NCI-H1930 (cell line): Measurements from ENCODE around the gene VNN1.

Experiments
- DNase-seq, 2 experiments: peaks; one replicate each; lab custom pipeline; 2025; lab: John Stamatoyannopoulos, UW

The VNN1 gene, protein sequence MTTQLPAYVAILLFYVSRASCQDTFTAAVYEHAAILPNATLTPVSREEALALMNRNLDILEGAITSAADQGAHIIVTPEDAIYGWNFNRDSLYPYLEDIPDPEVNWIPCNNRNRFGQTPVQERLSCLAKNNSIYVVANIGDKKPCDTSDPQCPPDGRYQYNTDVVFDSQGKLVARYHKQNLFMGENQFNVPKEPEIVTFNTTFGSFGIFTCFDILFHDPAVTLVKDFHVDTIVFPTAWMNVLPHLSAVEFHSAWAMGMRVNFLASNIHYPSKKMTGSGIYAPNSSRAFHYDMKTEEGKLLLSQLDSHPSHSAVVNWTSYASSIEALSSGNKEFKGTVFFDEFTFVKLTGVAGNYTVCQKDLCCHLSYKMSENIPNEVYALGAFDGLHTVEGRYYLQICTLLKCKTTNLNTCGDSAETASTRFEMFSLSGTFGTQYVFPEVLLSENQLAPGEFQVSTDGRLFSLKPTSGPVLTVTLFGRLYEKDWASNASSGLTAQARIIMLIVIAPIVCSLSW

DNA sequence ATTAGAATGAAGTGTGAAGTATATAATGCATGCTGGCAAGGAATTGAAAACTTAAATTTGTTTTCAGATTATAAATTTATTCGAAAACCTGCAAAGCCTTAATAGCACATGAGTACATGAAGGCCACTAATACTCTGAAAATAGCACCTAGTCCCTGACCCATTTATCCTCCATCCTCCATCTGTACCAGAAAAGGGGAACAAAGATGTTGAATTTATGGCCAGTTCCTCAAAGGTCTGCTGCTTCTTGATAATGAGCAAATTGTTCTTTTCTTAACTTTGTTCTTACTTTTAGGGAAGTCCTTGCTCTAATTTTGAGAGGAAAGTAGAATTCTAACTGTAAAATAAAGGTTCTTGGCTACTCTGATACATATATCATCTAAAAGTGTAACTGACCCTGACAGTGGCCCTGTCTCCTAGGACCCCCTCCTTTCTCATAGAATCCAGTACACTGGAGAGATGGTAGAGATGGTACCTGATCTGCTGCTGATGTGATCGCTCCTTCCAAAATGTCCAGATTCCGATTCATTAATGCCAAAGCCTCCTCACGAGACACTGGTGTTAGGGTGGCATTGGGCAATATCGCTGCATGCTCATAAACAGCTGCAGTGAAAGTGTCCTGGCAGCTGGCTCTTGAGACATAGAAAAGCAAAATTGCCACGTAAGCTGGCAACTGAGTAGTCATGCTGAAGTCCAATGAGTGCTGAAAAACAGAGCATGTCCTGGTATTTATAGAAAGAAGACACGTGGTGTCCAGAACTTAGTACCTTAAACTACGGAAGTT lies at the start of gene VNN1:
VNN1 (minus strand) TSS at position 704 of the 783 bp plus-strand sequence; CDS start at position 684, 20 bp downstream.
- no peak for DNase-seq

DNA sequence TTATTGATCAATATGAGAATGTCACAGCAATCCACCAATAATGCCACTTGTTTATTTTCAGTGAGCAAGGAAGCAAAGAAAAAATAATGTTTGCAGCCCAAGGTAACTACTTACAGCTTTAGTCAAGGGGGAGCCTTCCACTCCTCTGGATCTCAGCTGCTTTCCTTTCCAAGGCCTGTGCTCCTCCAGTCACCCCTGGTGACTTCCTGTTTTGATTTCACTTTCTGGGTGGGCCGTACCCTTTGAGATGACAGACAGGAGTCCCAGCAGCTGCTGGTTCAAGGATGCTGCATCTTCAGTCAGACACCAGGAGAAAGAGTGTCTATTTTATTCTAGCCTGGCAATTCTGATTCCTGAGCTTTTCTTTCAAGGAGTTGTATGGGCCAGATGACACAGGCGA lies 49.4 kb upstream of the VNN1 start:
- DNase-seq: no peak

DNA sequence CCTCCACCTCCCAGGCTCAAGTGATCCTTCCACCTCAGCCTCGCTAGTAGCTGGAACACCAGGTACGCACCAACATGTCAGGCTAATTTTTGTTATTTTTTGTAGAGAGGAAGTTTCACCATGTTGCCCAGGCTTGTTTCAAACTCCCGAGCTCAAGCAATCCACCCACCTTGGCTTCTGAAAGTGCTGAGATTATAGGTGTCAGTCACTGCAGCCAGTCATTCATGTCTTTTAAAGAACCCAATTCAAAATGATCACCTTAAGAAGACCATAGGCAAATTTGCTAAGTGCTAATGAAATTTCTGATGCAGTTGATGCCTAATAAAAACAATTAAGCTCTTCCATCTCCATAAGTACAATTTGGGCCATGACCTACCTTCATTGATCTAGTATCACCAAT lies 46.4 kb upstream of the VNN1 start:
- DNase-seq: no peak

DNA sequence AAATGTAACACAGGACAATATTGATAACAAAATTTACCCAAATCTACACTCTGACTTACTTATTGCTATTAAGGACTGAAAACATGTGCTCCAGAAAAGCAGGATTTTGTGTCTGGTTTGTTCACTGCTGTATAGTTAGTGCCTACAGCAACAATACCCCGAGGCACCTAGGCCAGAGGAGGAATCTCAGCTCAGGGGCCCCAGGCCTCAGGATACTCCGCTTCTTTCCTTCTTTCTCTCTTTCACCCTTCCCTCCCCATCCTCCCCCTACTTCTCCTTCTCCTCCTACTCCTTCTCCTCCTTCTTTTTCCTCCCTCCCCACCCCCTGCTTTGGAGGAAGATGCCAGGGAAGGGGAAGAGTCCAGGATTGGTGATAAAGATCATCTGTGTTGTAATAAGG lies 44.8 kb upstream of the VNN1 start:
- DNase-seq: no peak

DNA sequence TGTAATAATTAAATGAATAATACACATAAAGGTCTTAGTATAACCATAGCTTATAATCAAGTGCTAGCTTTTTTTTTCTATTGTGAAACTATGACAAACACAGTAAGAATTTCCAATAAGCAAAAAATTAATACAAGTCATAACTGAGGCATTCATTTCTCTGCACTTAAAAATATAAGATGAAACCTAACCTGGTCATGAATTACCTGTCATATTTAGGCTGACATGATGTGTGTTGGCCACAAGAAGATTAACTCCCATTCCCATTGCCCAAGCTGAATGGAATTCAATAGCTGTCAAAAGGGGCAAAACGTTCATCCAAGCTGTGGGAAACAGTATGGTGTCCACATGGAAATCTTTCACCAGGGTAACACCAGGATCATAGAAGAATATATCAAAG lies 38.4 kb upstream of the VNN1 start:
- no peak for DNase-seq

DNA sequence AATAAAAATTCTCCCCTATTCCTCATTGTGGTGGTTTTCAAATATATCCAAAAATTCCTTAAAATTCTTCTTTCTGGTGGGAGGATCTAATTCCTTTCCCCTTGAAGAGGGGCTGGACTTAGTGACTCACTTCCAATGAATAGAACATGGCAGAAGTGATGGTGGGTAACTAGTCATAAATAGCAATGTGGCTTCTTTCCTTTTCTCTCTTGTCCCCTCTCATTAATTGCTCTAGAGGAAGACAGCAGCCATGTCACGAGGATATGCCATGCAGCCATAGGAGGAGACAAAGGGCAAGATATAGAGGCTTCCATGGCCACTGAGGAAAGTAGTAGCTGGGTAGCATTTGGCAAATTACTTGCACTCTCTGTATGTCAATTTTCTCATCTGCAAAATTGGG lies 38.0 kb upstream of the VNN1 start:
- DNase-seq: no peak

DNA sequence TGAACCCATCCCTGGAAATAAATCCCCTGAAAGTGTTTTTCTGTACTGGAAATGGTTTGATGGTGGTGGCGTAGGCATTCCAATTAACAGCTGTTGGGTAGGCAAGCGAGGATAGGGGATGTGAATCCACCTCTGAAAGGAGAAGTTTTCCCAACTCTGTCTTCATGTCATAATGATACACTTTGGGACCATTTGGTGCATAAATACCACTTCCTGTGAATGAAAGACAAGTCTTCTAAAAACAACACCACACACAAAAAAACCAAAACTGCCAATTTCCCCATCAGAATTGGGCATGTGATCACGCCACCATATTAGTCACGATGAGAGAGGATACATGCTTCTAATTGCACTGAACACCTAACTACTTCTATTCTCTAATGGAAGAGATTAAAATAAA lies 37.5 kb upstream of the VNN1 start:
- DNase-seq: no peak

DNA sequence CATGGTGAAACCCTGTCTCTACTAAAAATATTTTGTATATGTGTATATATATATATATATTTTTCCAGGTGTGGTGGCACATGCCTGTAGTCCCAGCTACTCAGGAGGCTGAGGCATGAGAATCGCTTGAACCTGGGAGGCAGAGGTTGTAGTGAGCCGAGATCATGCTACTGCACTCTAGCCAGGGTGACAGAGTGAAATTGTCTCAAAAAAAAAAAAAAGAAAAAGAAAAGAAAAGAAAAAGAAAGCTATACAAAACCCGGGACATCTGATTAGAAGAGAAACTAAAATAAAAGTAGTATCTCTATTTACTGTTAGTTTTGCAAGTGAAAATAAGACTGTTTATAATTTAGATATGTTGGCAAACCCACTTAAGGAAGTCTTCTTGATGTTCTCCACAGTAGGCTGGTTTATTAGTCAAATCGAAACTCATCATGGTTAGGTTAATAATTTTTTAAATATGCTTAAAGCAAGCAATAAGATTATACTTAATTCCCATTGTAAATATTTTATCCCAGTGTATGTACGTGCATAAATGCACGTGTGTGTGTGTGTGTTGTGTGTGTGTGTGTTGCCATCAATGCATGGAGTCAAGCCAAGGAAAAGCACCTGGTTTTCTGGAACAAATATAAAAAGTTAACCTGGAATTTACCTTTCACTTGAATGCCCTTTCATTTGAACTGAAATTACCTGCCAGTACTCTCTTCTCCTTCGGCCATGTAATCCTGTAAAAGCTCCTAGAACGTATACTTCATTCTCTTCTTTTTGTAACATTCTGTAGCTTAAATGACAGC lies 36.8 kb upstream of the VNN1 start:
- no peak for DNase-seq

DNA sequence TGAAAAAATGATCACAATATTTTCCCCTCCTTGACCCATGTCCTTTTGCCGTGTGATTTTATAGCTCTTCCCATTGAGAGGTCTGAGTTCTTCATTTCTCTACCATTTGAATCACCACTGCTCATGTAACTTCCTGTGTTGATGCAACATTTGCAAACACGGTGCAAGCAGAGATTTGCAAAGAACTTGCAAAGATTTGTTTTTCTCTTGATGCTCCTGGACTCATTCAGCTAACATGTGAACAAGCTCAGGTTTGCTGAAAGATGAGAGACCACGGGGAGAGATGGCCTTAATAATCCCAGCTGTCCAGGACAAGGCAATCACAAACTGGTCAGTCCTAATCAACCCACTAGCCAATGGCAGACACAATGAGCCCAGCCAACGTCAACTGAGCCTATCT lies 35.3 kb upstream of the VNN1 start:
- no peak for DNase-seq

DNA sequence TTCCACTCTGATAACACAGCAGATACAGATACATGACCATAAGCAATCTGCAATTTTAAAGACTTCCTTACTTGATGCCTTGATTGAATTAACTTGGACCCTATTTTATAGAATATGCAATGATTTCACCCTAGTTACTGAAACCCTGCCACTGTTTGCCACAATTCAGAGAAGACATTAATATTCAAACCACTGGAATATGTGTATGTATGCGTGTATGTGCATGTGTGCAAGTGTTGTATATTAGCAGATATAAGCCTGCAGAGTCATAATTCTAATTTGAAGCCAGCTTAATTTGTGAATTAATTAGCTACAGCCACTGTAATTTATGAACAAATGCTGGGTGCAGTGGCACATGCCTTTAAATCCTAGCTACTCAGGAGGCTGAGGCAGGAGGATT lies 34.6 kb upstream of the VNN1 start:
- no peak for DNase-seq

DNA sequence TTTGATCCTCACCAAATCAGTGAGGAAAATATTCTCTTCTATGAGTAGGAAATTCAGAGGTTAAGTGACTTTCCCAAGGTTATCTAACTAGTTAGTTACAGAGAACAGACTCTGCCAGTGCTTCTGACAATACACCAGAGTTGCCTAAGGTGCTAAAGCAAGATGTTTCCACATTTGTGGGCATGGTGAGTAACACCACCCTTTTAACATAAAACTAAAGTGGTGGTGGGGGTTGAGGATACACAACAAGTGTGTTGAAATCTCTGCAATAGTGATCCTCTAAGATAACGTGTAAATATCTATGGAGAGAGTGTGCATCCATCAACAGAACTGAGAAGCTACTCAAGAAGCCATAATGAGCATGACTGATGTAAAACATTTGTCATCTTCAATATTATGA lies 32.2 kb upstream of the VNN1 start:
- DNase-seq: no peak

DNA sequence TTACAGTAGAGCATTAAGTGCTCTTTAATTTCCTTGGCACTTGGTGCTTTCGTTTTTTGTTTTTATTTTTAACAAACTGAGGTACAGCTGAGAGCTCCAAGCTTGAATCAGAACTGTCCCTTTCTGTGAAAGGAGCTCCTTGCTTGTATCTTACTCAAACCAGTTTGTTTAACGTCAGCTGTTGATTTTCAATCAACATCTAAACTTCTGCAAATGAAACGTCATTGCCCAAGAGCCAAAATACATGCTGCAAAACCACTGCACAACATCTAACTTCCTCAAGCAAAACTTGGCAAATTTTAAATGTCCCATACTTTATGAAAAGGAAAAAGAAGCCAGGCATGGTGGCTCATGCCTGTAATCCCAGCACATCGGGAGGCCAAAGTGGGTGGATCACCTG lies 28.6 kb upstream of the VNN1 start:
- DNase-seq: no peak

DNA sequence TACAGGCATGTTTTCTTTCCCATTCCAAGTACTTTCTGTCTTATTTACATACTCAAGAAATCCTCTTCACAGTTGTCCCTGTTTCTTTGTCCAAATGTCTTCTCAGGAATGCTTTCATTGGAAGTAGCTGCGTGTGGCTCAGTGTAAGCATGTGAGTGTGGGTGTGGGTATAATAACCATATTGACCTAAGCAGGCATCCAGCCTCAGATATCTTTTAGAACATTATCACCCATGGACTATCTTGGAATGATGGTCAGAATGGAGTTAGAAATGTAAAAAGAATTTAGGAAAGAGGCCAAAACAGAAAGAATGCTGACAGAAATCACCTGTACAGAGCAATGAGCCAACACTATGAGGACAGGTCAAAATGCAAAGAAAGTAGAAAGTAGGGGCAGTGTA lies 27.4 kb upstream of the VNN1 start:
- no peak for DNase-seq

DNA sequence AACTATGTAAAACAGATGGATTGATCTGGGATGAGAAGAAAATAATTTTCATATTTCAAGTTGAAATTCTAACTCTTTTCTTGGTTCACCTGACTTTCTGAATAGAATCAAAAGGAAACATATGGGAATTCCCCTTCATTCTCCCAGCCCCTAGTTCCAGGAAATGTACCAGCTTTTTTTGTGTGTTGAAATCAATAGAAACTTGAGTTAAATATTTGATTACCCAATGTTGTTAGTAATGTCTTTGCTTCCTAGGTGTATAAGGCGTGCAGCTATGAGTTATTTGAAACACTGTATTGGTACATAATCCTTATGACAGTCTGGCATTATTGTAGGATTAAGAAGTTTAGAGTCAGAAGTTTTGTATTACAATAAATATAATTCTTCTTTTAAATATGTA lies 22.4 kb upstream of the VNN1 start:
- DNase-seq: no peak

DNA sequence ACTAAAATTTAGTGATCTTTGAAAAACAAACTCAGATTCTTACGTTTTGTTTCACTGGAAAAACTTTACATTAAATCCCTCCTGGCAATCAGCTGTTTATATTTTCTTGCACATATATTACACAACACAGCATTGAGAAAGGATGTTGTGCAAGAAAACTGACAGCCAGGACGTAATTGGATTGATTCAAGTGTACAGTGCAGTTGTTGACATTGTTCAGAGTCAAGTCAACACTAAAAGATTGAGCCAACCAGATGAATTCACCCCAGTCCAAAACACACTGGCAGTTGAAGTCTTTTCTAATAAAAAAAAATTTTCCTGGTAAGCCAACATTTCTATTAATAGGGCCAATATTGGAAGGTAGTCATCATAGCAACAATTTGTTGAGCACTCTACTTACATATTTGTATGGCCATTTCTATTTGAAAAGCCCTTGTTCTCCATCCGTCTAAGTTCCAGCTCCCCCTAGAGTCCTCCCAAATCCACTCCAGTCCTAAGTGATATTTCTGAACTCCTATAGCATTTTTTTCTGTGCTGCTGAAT lies 20.9 kb upstream of the VNN1 start:
- DNase-seq: no peak

DNA sequence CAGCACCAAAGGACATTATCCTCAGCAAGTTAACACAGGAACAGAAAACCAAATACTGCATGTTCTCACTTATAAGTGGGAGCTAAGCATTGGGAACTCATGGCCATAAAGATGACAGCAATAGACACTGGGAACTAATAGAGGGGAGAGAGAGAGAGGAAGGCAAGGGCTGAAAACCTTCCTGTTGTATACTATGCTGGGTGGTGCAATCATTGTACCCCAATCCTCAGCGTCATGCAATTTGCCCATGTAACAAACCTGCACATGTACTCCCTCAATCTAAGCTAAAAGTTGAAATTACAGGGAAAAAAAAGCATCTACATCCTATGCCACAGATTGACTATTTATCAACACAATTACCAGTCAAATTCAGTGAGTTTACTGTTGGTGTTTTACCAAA lies 20.0 kb upstream of the VNN1 start:
- no peak for DNase-seq

DNA sequence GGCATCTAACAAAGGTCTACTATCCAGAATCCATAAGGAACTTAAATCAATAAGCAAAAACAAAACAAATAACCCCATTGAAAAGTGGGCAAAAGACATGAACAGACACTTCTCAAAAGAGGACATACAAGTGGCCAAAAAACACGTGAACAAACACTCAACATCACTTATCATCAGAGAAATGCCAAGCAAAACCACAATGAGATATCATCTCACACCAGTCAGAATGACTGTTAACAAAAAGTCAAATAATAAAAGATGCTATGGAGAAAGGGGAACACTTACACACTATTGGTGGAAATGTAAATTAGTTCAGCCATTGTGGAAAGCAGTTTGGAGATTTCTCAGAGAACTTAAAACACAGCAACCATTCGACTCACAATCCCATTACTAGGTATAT lies 19.4 kb upstream of the VNN1 start:
- no peak for DNase-seq

DNA sequence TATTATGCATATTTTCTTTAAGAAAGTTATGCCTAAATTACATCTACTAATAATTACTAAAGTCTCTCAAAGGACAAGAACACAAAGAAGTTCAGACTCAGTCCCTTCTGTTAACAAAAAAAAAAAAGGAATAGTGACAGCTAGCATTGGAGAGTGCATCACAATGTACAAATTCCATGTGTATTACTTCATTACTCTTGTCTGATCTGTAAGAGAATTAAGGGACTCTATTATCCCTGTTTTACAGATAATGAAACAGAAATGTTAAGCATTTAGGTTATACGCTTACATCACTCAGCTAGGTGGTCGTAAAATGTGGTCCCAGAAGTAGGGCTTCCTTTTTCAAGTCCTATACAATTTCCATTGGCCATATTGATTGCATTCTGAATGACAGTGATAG lies 17.2 kb upstream of the VNN1 start:
- no peak for DNase-seq

DNA sequence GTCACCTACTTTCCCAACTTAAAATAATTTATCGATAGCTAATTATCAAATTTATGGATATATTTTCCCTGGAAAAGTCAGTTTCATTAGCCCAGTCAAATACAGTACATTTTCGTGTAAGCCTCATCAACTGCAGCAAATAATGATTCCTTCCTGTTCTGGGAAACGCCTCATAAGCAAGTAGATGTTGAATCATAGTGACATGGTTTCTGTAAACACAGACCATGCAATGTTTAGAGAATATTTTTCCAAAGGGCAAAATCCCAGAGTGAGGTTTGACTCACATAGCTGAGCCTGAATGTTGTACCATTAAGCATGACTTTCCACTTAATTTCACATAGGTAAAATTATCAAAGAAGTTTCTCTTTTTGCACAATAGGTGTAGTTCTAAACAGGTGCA lies 16.7 kb upstream of the VNN1 start:
- no peak for DNase-seq

DNA sequence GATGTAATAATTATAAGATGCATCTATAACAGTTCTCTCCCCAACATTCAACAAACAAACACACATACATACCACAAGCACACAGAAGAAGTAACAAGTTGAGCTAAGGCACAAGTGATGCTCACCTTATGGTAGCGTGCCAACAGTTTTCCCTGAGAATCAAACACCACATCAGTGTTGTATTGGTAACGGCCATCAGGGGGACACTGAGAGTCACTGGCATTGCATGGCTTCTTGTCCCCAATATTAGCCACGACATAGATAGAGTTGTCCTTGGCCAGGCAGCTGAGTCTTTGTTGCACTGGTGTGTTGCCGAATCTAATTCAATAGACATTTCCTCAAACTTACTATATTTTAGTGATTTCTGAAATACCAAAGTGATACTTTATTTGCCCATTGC lies 14.8 kb upstream of the VNN1 start:
- no peak for DNase-seq

DNA sequence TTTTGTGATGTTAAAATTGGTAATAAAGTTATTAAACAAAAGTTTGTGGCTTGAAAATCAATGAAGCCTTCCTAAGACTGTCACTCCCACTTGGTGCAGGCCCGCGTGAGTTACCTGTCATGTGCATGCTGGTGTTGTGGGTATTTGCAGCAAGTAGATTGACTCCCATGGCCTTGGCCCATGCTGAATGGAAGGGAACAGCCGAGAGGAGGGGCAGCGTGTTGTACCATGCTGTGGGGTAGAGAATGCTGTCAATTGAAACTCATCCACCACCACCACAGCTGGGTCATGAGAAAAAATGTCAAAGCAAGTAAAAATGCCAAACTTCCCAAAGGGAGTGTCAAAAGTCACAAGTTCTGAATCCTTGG lies 12.7 kb upstream of the VNN1 start:
- DNase-seq: no peak

DNA sequence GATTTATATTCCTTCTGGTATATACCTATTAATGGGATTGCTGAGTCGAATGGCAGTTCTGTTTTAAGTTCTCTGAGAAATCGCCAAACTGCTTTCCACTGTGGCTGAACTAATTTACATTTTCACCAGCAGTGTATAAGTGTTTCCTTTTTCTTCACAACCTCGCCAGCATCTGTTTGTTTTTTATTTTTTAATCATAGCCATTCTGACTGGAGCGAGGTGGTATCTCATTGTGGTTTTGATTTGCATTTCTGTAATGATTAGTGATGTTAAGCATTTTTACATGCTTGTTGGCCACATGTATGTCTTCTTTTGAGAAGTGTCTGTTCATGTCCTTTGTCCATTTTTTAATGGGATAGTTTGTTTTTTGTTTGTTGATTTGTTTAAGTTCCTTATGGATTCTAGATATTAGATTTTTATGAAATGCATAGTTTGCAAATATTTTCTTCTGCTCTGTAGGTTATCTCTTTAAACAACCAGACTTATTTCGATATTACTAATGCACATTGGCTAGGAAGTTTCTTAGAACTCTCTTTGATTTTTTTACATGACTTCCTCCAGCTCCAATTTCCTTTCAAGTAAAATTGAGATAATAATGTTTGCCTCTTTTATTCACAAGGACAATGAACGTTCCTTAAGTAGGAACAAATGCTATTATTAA lies 12.2 kb upstream of the VNN1 start:
- no peak for DNase-seq
